AG04450 (cell line): ENCODE measurements around the gene STARD7. TPM values are rescaled to one million over a fixed set of nuclear protein-coding genes. Genes with fewer than 3 reads are reported as not detected.

Source experiments
- CTCF ChIA-PET: fragments of 300-600, 350-600 bp; formaldehyde crosslinking; extraction: SDS; loops from one replicate; lab custom pipeline; 2022; ENCODE audit warnings: antibody characterized with exemption, inconsistent platforms; lab: Charles Lee
- POLR2A ChIA-PET: fragments of 350-600 bp; formaldehyde crosslinking; extraction: SDS; loops from one replicate; lab custom pipeline; 2021; ENCODE audit warnings: antibody characterized with exemption, inconsistent platforms; lab: Yijun Ruan, JAX
- DNase-seq: peaks from one replicate; pipeline ENCODE4 v3.0.0-alpha.2; 2011; ENCODE audit warnings: low read depth, low spot score
- H3K27ac ChIP-seq: one replicate; pipeline ENCODE4 v1.5.1; 2012; ENCODE audit warnings: low read depth, low read length, control low read depth
- H3K27me3 ChIP-seq: one replicate; pipeline ENCODE4 v1.6.0; 2012; ENCODE audit warnings: low read length; ENCODE audit not compliant: control insufficient read depth, insufficient read depth
- H3K4me3 ChIP-seq: 2 replicates; pipeline ENCODE4 v1.5.1; 2011; ENCODE audit warnings: mild to moderate bottlenecking, low read depth, low read length, control low read depth
- H3K9me3 ChIP-seq: 2 replicates; pipeline ENCODE4 v1.5.1; 2012; ENCODE audit warnings: low read length; ENCODE audit not compliant: control insufficient read depth, insufficient read depth
- polyA plus RNA-seq: library from polyadenylated mRNA; depleted of rRNA; stranded (reverse); fragments of >200 nt; gene quantifications from 2 replicates; pipeline ENCODE4 v1.2.3, GENCODE V29; 2011
- TF ChIP-seq, protein P1 (sequence below): IDR thresholded peaks from 2 replicates; pipeline ENCODE4 v1.5.1; 2011; ENCODE audit warnings: low read depth, low read length, control low read depth, inconsistent platforms

The STARD7 gene
- polyA plus RNA-seq, 1 experiment, result 106 TPM

GRCh38 chr2:96212339-96212738 lies 3.7 kb upstream of the STARD7 start:
- no peak for DNase-seq
- H3K27me3 ChIP-seq, result no peaks in the 10 kb centered on the region
- no peak overlapping the region for H3K27ac ChIP-seq
- ChIA-PET POLR2A (no interaction called here), CTCF (no interaction called here)
- no peaks in the 10 kb centered on the region; the same call in 1 of the 2 replicates for H3K9me3 ChIP-seq
- no peak overlapping the region for H3K4me3 ChIP-seq
- TF ChIP-seq, protein P1, sequence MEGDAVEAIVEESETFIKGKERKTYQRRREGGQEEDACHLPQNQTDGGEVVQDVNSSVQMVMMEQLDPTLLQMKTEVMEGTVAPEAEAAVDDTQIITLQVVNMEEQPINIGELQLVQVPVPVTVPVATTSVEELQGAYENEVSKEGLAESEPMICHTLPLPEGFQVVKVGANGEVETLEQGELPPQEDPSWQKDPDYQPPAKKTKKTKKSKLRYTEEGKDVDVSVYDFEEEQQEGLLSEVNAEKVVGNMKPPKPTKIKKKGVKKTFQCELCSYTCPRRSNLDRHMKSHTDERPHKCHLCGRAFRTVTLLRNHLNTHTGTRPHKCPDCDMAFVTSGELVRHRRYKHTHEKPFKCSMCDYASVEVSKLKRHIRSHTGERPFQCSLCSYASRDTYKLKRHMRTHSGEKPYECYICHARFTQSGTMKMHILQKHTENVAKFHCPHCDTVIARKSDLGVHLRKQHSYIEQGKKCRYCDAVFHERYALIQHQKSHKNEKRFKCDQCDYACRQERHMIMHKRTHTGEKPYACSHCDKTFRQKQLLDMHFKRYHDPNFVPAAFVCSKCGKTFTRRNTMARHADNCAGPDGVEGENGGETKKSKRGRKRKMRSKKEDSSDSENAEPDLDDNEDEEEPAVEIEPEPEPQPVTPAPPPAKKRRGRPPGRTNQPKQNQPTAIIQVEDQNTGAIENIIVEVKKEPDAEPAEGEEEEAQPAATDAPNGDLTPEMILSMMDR, result no peak

GRCh38 chr2:96209729-96210085 lies 1.1 kb upstream of the STARD7 start:
- Histone ChIP-seq H3K27ac (no peak overlapping the region), H3K27me3 (no peaks in the 10 kb centered on the region), H3K4me3 (peak overlapping the region; percentile 88), H3K9me3 (no peaks in the 10 kb centered on the region; the same call in 1 of the 2 replicates)
- no peak for DNase-seq
- TF ChIP-seq, protein P1, result no peak
- ChIA-PET POLR2A (no interaction called here), CTCF (interaction anchor here (2.5 kb wide), 1 partner anchor 36 kb away, joined by 7 read pairs; no protein-coding TSS in a partner anchor)

DNA sequence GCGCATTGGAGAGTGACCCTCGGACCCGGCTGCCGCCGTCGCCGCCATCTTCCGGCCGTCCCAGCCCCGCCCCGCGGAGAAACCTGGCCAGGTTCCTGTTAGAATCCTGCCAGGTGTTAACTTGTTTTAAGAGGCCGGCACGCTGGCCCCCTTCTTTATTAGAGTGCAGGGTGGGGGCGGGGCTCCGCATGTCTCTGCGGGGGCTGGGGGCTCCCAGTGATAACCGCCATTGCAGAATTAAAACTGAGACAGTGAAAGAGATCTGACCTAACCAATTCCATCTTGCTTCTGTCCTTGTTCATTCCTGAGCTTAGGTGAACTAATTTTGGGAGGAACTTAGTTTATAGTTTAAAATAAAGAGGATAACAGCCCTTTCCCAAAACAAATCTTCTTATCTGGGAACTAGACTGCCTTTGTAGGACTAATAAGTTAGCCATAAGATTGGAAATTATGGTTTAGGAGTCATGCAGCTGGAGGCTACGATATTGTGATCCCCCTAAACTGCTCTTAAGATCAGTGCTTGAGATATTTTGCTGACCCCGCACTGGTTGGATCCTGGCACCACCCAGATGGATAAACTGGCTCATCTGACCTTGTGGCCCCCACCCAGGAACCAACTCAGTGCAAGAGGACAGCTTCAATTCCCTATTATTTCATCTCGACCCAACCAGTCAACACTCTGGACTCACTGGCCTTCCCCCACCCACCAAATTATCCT lies 543 bp upstream of the STARD7 start:
- Histone ChIP-seq H3K27ac (no peak overlapping the region), H3K27me3 (no peaks in the 10 kb centered on the region), H3K4me3 (peak overlapping the region; percentile 88), H3K9me3 (no peaks in the 10 kb centered on the region; the same call in 1 of the 2 replicates)
- ChIA-PET POLR2A (interaction anchor here (0.8 to 2.2 kb wide), 8 partner anchors 14 to 187 kb away, joined by 3 to 18 read pairs (median 6); partner anchors contain the start of gene CIAO1), CTCF (interaction anchor here (0.6 to 2.5 kb wide), 2 partner anchors 35 to 58 kb away, joined by 4 to 7 read pairs; no protein-coding TSS in a partner anchor)
- DNase-seq, result no peak
- TF ChIP-seq, protein P1, result no peak

- H3K4me3 ChIP-seq, result peak overlapping the region; percentile 88
- no peaks in the 10 kb centered on the region; the same call in 1 of the 2 replicates for H3K9me3 ChIP-seq
- H3K27me3 ChIP-seq, result no peaks in the 10 kb centered on the region
- POLR2A ChIA-PET, result interaction anchor here (0.8 to 2.2 kb wide), 10 partner anchors 8 to 128 kb away, joined by 3 to 18 read pairs (median 5); partner anchors contain the start of gene NCAPH
- DNase-seq, result no peak
- CTCF ChIA-PET, result interaction anchor here (0.6 kb wide), 1 partner anchor 184 kb away, joined by 4 read pairs; no protein-coding TSS in a partner anchor
- TF ChIP-seq, protein P1, result no peak
- peak overlapping the region; percentile 61 for H3K27ac ChIP-seq
Observed at GRCh38 chr2:96207774-96208142, 869 bp downstream of the STARD7 start.
